ENCODE measurements around the gene TGFB3. TPM values are rescaled to one million over a fixed set of nuclear protein-coding genes. Genes with fewer than 3 reads are reported as not detected.

Gene TGFB3
- total and polyA plus RNA-seq, 9 of the 15 experiments (the other 6 are each of a cell fraction or from before 2014, with no cell fraction given), result 0.39 to 2.0 (median 1.0) TPM

DNA sequence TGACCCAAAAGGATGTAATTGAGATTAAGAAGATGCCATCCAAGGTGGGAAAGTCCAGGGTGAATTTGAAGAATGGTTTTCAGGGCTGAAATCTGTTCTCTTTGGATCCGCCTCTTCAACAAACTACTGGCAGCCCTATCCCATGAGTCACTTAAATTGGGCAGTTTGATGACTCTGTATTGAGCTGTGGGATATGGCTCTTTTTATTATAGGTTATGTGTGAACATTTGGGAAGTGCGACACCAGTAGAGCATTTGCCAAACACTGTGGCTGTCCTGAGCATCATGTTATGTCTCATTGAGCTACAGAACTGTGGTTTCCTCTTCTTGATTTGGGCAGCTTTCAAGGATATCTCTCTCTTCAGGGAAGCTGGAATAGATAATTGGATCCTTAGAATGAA lies 26.1 kb upstream of the TGFB3 start:
- 78% methylated on average over 2 of the region's 2 CpGs for WGBS (ENCODE audit: insufficient coverage, low coverage, missing lambda C conversion rate)
- no peaks in the 10 kb centered on the region for H3K27me3 ChIP-seq (ENCODE audit: control insufficient read depth in 2 of 2, insufficient read depth in 2 of 2, low read length in 2 of 2)
- no peak overlapping the region for H3K27ac ChIP-seq (ENCODE audit: extremely low read depth, low read depth, low read length)
- H3K9me1 ChIP-seq (ENCODE audit: control insufficient read depth, insufficient read depth, low read length), result no peaks in the 10 kb centered on the region
- H3K9ac ChIP-seq (ENCODE audit: insufficient read depth in 1 of 2, low read depth in 2 of 2, low read length in 2 of 2), result no peak overlapping the region
- H2AFZ ChIP-seq (ENCODE audit: low read depth, low read length), result no peak overlapping the region
- TF ChIP-seq KDM2B (CRISPR knock-in tag; IDR thresholded peaks at IDR 0.05) (no peak), NFATC3 (IDR thresholded peaks at IDR 0.05) (no peak), CTCF (IDR thresholded peaks at IDR 0.05 in 2 of 3, conservative IDR thresholded peaks at IDR 0.05 in 1 of 3; ENCODE audit: insufficient read depth in 2 of 3, low read depth in 1 of 3, low read length in 3 of 3) (no peak), ZNF583 (CRISPR knock-in tag; IDR thresholded peaks at IDR 0.05) (no peak)
- TF ChIP-seq, protein P1, sequence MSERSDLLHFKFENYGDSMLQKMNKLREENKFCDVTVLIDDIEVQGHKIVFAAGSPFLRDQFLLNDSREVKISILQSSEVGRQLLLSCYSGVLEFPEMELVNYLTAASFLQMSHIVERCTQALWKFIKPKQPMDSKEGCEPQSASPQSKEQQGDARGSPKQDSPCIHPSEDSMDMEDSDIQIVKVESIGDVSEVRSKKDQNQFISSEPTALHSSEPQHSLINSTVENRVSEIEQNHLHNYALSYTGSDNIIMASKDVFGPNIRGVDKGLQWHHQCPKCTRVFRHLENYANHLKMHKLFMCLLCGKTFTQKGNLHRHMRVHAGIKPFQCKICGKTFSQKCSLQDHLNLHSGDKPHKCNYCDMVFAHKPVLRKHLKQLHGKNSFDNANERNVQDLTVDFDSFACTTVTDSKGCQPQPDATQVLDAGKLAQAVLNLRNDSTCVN (CRISPR knock-in tag; IDR thresholded peaks at IDR 0.05), result no peak
- no peaks in the 10 kb centered on the region for H3K36me3 ChIP-seq (ENCODE audit: control insufficient read depth, insufficient read depth, low read length)
- intact Hi-C loops (cut with micrococcal nuclease), result no loop called here
- H4K20me1 ChIP-seq (replicated peaks; ENCODE audit: control insufficient read depth, insufficient read depth, low read length), result no peaks in the 10 kb centered on the region
- H3K4me3 ChIP-seq, result no peak overlapping the region
- ATAC-seq (no peak), DNase-seq (ENCODE audit: extremely low read depth in 1 of 4, low spot score in 3 of 4) (no peak), FAIRE-seq (no peak)
- POLR2A ChIA-PET, result no interaction called here
- in situ Hi-C loops (cut with MboI), result no loop called here
- H3K4me2 ChIP-seq (ENCODE audit: insufficient read depth, low read length), result no peak overlapping the region
- H3K4me1 ChIP-seq (replicated peaks in 1 of 2; ENCODE audit: control insufficient read depth in 2 of 2, insufficient read depth in 2 of 2, low read length in 2 of 2), result no peaks in the 10 kb centered on the region; a peak in 1 of 5 replicates
- H3K9me3 ChIP-seq (replicated peaks; ENCODE audit: control insufficient read depth, insufficient read depth, low read depth, low read length), result no peaks in the 10 kb centered on the region
- CTCF ChIA-PET (ENCODE audit: low intra/inter-chr PET ratio), result no interaction called here
- no peaks in the 10 kb centered on the region for H3K79me2 ChIP-seq (ENCODE audit: control insufficient read depth, insufficient read depth, low read length)
- BruUV-seq (replicated peaks), result no TSS peak

Data from K562 (cell line).